ENCODE data around the gene POGLUT2. TPM values are rescaled to one million over a fixed set of nuclear protein-coding genes. Genes with fewer than 3 reads are reported as not detected.

The POGLUT2 gene
- total and polyA plus RNA-seq, 4 donors, result 4.0 to 7.5 (median 6.0) TPM

- H3K4me3 ChIP-seq (ENCODE audit: low read depth in 1 of 3, low read length in 3 of 3), result no peak overlapping the region
- no peak for DNase-seq (ENCODE audit: low spot score)
- TF ChIP-seq RAD21 (IDR thresholded peaks at IDR 0.05), result no peak
- TF ChIP-seq, protein P1, sequence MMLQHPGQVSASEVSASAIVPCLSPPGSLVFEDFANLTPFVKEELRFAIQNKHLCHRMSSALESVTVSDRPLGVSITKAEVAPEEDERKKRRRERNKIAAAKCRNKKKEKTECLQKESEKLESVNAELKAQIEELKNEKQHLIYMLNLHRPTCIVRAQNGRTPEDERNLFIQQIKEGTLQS (IDR thresholded peaks at IDR 0.05), result no peak
- TF ChIP-seq GABPA (IDR thresholded peaks at IDR 0.05 in 1 of 2, conservative IDR thresholded peaks at IDR 0.05 in 1 of 2), result no peak
- TF ChIP-seq, protein P2, sequence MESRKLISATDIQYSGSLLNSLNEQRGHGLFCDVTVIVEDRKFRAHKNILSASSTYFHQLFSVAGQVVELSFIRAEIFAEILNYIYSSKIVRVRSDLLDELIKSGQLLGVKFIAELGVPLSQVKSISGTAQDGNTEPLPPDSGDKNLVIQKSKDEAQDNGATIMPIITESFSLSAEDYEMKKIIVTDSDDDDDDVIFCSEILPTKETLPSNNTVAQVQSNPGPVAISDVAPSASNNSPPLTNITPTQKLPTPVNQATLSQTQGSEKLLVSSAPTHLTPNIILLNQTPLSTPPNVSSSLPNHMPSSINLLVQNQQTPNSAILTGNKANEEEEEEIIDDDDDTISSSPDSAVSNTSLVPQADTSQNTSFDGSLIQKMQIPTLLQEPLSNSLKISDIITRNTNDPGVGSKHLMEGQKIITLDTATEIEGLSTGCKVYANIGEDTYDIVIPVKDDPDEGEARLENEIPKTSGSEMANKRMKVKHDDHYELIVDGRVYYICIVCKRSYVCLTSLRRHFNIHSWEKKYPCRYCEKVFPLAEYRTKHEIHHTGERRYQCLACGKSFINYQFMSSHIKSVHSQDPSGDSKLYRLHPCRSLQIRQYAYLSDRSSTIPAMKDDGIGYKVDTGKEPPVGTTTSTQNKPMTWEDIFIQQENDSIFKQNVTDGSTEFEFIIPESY (IDR thresholded peaks at IDR 0.05), result no peak
- TF ChIP-seq YY1 (IDR thresholded peaks at IDR 0.05), result no peak
- TF ChIP-seq, protein P3, sequence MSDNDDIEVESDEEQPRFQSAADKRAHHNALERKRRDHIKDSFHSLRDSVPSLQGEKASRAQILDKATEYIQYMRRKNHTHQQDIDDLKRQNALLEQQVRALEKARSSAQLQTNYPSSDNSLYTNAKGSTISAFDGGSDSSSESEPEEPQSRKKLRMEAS (IDR thresholded peaks at IDR 0.05), result no peak
- TF ChIP-seq EGR1 (IDR thresholded peaks at IDR 0.05; ENCODE audit: low read depth in 2 of 2), result no peak
- TF ChIP-seq, protein P4, sequence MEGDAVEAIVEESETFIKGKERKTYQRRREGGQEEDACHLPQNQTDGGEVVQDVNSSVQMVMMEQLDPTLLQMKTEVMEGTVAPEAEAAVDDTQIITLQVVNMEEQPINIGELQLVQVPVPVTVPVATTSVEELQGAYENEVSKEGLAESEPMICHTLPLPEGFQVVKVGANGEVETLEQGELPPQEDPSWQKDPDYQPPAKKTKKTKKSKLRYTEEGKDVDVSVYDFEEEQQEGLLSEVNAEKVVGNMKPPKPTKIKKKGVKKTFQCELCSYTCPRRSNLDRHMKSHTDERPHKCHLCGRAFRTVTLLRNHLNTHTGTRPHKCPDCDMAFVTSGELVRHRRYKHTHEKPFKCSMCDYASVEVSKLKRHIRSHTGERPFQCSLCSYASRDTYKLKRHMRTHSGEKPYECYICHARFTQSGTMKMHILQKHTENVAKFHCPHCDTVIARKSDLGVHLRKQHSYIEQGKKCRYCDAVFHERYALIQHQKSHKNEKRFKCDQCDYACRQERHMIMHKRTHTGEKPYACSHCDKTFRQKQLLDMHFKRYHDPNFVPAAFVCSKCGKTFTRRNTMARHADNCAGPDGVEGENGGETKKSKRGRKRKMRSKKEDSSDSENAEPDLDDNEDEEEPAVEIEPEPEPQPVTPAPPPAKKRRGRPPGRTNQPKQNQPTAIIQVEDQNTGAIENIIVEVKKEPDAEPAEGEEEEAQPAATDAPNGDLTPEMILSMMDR (IDR thresholded peaks at IDR 0.05; ENCODE audit: low read depth, low read length, missing input control), result no peak
- no peak for TF ChIP-seq REST (IDR thresholded peaks at IDR 0.05)
- TF ChIP-seq TAF1 (conservative IDR thresholded peaks at IDR 0.05), result no peak
- TF ChIP-seq HNF4A (conservative IDR thresholded peaks at IDR 0.05), result no peak
- no peak for TF ChIP-seq NR2F2 (IDR thresholded peaks at IDR 0.05)
- TF ChIP-seq SP1 (IDR thresholded peaks at IDR 0.05), result no peak
- TF ChIP-seq RXRA (IDR thresholded peaks at IDR 0.05), result no peak
- no peak for TF ChIP-seq FOXA2 (IDR thresholded peaks at IDR 0.05)
- TF ChIP-seq FOXA1 (IDR thresholded peaks at IDR 0.05), result no peak
- no peak for TF ChIP-seq JUND (IDR thresholded peaks at IDR 0.05)
- no peak for TF ChIP-seq HNF4G (IDR thresholded peaks at IDR 0.05)
- H3K9ac ChIP-seq (ENCODE audit: low read depth in 1 of 2, low read length in 2 of 2), result no peak overlapping the region
- peaks cover 0 to 4% (median 2%) of the 10 kb centered on the region in 4 donors for H3K4me1 ChIP-seq (ENCODE audit: control insufficient read depth in 4 of 4, insufficient read depth in 4 of 4, low read length in 3 of 4)
- H3K36me3 ChIP-seq (ENCODE audit: control insufficient read depth in 4 of 4, insufficient read depth in 3 of 4, low read depth in 1 of 4, low read length in 3 of 4), result peaks cover 0 to 11% (median 8%) of the 10 kb centered on the region in 4 donors
- H3K27ac ChIP-seq (ENCODE audit: low read depth in 1 of 2, low read length in 2 of 2), result no peak overlapping the region
- H3K9me3 ChIP-seq (ENCODE audit: control insufficient read depth in 4 of 4, low read length in 3 of 4), result peaks cover 0 to 4% (median 0%) of the 10 kb centered on the region in 4 donors
- H3K27me3 ChIP-seq (ENCODE audit: control insufficient read depth in 4 of 4, insufficient read depth in 4 of 4, low read length in 3 of 4), result no peaks in the 10 kb centered on the region
Observed at GRCh38 chr13:102812611-102813287, 14.0 kb upstream of the POGLUT2 start.

Measured in liver (tissue), 9 donors.